HEK293 (cell line): ENCODE results near the gene MBNL3.
"Not testable (repeated sequence)": the region's sequence is repeated elsewhere in the genome, so short reads cannot be mapped to it uniquely, and the experiment has no call there.

Source experiments
- CTCF ChIA-PET: fragments of 350-600 bp; formaldehyde crosslinking; extraction: SDS; loops from one replicate; lab custom pipeline; 2021; ENCODE audit warnings: antibody characterized with exemption; lab: Yijun Ruan, JAX
- POLR2A ChIA-PET: fragments of 300-600 bp; formaldehyde crosslinking; extraction: SDS; loops from one replicate; lab custom pipeline; 2020; ENCODE audit warnings: antibody characterized with exemption, inconsistent platforms; lab: Yijun Ruan, JAX
- H3K27ac ChIP-seq: fragments of 200-500 bp; sonication (Bioruptor generic); 2 replicates; pipeline ENCODE4 v1.5.1; 2014; ENCODE audit warnings: low read depth, low read length, control low read depth, inconsistent platforms; ENCODE audit errors: extremely low read depth
- H3K36me3 ChIP-seq, 2 experiments: fragments of 200-500 bp in 1 of 2; sonication (Bioruptor generic) in 1 of 2; 1 replicate in 1 of 2; 2 replicates in 1 of 2; pipeline ENCODE4 v1.5.1; 2014 to 2017; ENCODE audit warnings: inconsistent platforms in 2 of 2, low read length in 2 of 2; ENCODE audit not compliant: control insufficient read depth in 2 of 2, insufficient read depth in 1 of 2
- H3K4me1 ChIP-seq: fragments of 200-500 bp; sonication (Bioruptor generic); 2 replicates; pipeline ENCODE4 v1.5.1; 2014; ENCODE audit warnings: mild to moderate bottlenecking, low read length, inconsistent platforms; ENCODE audit not compliant: control insufficient read depth, insufficient read depth
- H3K4me3 ChIP-seq: 2 replicates; pipeline ENCODE4 v1.5.1; 2011; ENCODE audit warnings: low read depth, mild to moderate bottlenecking, control low read depth, low read length, moderate library complexity
- H3K9me3 ChIP-seq: fragments of 200-500 bp; sonication (Bioruptor generic); 2 replicates; pipeline ENCODE4 v1.5.1; 2014; ENCODE audit warnings: low read depth, low read length, inconsistent platforms; ENCODE audit not compliant: control insufficient read depth, insufficient read depth
- GLIS2 ChIP-seq: fragments of 450-650 bp; formaldehyde crosslinking; IDR thresholded peaks from 2 replicates; pipeline ENCODE4 v1.5.1; 2016; ENCODE audit warnings: missing biosample characterization, missing genetic modification characterization
- YY2 ChIP-seq: fragments of 450-650 bp; formaldehyde crosslinking; IDR thresholded peaks from 2 replicates; pipeline ENCODE4 v1.5.1; 2016; ENCODE audit warnings: missing biosample characterization, missing genetic modification characterization
- ZBTB20 ChIP-seq: fragments of 450-650 bp; formaldehyde crosslinking; IDR thresholded peaks from 2 replicates; pipeline ENCODE4 v1.5.1; 2016; ENCODE audit warnings: missing biosample characterization, missing genetic modification characterization
- ZNF146 ChIP-seq: fragments of 450-650 bp; formaldehyde crosslinking; IDR thresholded peaks from 2 replicates; pipeline ENCODE4 v1.5.1; 2016; ENCODE audit warnings: missing biosample characterization, missing genetic modification characterization
- ZNF202 ChIP-seq: fragments of 450-650 bp; formaldehyde crosslinking; IDR thresholded peaks from 2 replicates; pipeline ENCODE4 v1.5.1; 2016; ENCODE audit warnings: missing biosample characterization, missing genetic modification characterization, borderline replicate concordance
- ZNF292 ChIP-seq: fragments of 450-650 bp; formaldehyde crosslinking; IDR thresholded peaks from 2 replicates; pipeline ENCODE4 v1.5.1; 2016; ENCODE audit warnings: low read depth, missing biosample characterization, missing genetic modification characterization, borderline replicate concordance
- ZNF341 ChIP-seq: fragments of 450-650 bp; formaldehyde crosslinking; IDR thresholded peaks from 2 replicates; pipeline ENCODE4; 2016; ENCODE audit warnings: low read depth, missing biosample characterization, missing genetic modification characterization
- ZNF391 ChIP-seq: fragments of 450-650 bp; formaldehyde crosslinking; IDR thresholded peaks from 2 replicates; pipeline ENCODE4 v1.5.1; 2016; ENCODE audit warnings: low read depth, missing biosample characterization, missing genetic modification characterization, borderline replicate concordance
- ZNF416 ChIP-seq: fragments of 450-650 bp; formaldehyde crosslinking; IDR thresholded peaks from 2 replicates; pipeline ENCODE4 v1.5.1; 2016; ENCODE audit warnings: missing biosample characterization, missing genetic modification characterization
- TF ChIP-seq, protein P1 (sequence below): fragments of 450-650 bp; formaldehyde crosslinking; conservative IDR thresholded peaks from 2 replicates; pipeline ENCODE4 v1.5.1; 2016; ENCODE audit warnings: low read depth, missing biosample characterization, missing genetic modification characterization
- TF ChIP-seq, protein P2 (sequence below): fragments of 450-650 bp; formaldehyde crosslinking; IDR thresholded peaks from 2 replicates; pipeline ENCODE4 v1.5.1; 2017; ENCODE audit warnings: missing biosample characterization, missing genetic modification characterization
- TF ChIP-seq, protein P3 (sequence below): fragments of 450-650 bp; formaldehyde crosslinking; IDR thresholded peaks from 2 replicates; pipeline ENCODE4 v1.5.1; 2016; ENCODE audit warnings: missing biosample characterization, missing genetic modification characterization

MBNL3 gene

DNA sequence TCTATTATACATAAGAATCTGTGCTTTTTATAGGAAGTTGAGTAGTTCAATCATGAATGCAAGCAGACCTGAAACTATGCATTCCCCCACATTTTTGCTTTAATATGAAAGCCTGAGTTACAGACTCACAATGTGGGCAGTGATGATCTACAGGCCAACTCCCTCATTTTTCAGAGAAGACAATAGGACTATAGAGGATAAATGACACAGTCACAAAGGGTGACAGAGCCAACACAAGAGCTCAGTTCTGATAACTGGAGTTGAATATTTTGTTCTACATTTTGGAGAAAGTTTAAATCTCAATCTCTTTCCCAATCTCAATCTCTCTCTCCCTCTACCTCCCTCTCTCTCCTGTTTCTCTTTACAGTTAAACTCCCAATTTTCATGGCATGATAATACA lies 27.0 kb downstream of the MBNL3 start:
- no peak for TF ChIP-seq ZNF341 (tag by site-specific recombination)
- TF ChIP-seq, all 188 proteins: peak for 0
- ChIA-PET POLR2A (no interaction called here), CTCF (interaction anchor here (0.9 to 1.3 kb wide), 5 partner anchors 9 to 620 kb away, joined by 3 to 5 read pairs (median 3); no protein-coding TSS in a partner anchor)
- H3K9me3 ChIP-seq: no peaks in the 10 kb centered on the region
- H3K4me1 ChIP-seq: 0 out of 2 replicates have a peak, but pooled peaks cover under 1% of the 10 kb centered on the region
- H3K36me3 ChIP-seq: no peaks in the 10 kb centered on the region
- H3K4me3 ChIP-seq: no peak overlapping the region
- H3K27ac ChIP-seq: no peak overlapping the region

DNA sequence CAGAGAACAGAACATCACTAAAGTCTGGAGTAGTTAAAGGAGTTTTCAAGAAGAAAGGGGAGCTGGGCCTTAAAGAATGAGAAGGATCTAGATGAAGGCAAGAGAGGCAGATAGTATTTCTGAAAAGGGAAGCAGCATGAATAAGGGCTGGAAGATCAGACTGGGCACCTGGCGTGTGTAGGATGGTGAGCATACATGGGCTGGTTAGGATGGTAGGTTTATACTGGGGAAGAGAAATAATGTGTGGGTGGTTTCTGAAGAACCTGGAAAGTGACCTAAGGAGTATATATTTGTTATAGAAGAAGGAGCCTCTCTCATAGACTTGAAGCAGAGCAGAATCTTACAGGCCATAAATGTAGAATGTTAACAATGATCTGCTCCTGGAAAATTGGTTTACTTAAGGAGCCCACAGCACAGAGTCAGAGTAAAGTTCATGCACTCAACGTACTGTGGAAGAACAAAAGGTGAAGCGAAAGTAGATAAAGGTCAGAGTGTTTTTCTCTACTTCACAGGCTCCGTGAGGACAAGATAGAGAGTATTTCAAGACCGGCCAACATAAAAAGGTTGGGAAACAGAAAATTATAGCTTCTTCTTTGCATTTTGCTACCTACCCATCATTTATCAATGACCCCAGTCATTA lies 35.8 kb downstream of the MBNL3 start:
- H3K4me3 ChIP-seq: no peak overlapping the region
- no peak for TF ChIP-seq ZNF202 (tag by site-specific recombination)
- no peak for TF ChIP-seq ZNF391
- TF ChIP-seq ZBTB20 (tag by site-specific recombination): no peak
- TF ChIP-seq, protein P1, sequence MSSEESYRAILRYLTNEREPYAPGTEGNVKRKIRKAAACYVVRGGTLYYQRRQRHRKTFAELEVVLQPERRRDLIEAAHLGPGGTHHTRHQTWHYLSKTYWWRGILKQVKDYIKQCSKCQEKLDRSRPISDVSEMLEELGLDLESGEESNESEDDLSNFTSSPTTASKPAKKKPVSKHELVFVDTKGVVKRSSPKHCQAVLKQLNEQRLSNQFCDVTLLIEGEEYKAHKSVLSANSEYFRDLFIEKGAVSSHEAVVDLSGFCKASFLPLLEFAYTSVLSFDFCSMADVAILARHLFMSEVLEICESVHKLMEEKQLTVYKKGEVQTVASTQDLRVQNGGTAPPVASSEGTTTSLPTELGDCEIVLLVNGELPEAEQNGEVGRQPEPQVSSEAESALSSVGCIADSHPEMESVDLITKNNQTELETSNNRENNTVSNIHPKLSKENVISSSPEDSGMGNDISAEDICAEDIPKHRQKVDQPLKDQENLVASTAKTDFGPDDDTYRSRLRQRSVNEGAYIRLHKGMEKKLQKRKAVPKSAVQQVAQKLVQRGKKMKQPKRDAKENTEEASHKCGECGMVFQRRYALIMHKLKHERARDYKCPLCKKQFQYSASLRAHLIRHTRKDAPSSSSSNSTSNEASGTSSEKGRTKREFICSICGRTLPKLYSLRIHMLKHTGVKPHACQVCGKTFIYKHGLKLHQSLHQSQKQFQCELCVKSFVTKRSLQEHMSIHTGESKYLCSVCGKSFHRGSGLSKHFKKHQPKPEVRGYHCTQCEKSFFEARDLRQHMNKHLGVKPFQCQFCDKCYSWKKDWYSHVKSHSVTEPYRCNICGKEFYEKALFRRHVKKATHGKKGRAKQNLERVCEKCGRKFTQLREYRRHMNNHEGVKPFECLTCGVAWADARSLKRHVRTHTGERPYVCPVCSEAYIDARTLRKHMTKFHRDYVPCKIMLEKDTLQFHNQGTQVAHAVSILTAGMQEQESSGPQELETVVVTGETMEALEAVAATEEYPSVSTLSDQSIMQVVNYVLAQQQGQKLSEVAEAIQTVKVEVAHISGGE: no peak
- no peak for TF ChIP-seq ZNF292
- TF ChIP-seq GLIS2 (tag by site-specific recombination): no peak
- no peak for TF ChIP-seq ZNF416 (tag by site-specific recombination)
- no peak for TF ChIP-seq YY2 (tag by site-specific recombination)
- TF ChIP-seq, protein P2, sequence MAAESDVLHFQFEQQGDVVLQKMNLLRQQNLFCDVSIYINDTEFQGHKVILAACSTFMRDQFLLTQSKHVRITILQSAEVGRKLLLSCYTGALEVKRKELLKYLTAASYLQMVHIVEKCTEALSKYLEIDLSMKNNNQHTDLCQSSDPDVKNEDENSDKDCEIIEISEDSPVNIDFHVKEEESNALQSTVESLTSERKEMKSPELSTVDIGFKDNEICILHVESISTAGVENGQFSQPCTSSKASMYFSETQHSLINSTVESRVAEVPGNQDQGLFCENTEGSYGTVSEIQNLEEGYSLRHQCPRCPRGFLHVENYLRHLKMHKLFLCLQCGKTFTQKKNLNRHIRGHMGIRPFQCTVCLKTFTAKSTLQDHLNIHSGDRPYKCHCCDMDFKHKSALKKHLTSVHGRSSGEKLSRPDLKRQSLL (tag by site-specific recombination): no peak
- ChIA-PET CTCF (interaction anchor here (1.4 kb wide), 1 partner anchor 160 kb away, joined by 4 read pairs; no protein-coding TSS in a partner anchor), POLR2A (no interaction called here)
- no peaks in the 10 kb centered on the region for H3K4me1 ChIP-seq
- H3K9me3 ChIP-seq: no peaks in the 10 kb centered on the region
- no peaks in the 10 kb centered on the region for H3K36me3 ChIP-seq
- H3K27ac ChIP-seq: no peak overlapping the region

DNA sequence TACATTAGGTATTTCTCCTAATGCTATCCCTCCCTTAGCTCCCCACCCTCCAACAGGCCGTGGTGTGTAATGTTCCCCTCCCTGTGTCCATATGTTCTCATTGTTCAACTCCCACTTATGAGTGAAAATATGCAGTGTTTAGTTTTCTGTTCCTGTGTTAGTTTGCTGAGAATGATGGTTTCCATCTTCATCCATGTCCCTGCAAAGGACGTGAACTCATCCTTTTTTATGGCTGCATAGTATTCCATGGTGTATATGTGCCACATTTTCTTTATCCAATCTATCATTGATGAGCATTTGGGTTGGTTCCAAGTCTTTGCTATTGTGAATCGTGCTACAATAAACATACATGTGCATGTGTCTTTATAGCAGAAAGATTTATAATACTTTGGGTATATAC lies 42.9 kb downstream of the MBNL3 start:
- TF ChIP-seq ZNF146 (tag by site-specific recombination): peak; percentile 93
- TF ChIP-seq, protein P3, sequence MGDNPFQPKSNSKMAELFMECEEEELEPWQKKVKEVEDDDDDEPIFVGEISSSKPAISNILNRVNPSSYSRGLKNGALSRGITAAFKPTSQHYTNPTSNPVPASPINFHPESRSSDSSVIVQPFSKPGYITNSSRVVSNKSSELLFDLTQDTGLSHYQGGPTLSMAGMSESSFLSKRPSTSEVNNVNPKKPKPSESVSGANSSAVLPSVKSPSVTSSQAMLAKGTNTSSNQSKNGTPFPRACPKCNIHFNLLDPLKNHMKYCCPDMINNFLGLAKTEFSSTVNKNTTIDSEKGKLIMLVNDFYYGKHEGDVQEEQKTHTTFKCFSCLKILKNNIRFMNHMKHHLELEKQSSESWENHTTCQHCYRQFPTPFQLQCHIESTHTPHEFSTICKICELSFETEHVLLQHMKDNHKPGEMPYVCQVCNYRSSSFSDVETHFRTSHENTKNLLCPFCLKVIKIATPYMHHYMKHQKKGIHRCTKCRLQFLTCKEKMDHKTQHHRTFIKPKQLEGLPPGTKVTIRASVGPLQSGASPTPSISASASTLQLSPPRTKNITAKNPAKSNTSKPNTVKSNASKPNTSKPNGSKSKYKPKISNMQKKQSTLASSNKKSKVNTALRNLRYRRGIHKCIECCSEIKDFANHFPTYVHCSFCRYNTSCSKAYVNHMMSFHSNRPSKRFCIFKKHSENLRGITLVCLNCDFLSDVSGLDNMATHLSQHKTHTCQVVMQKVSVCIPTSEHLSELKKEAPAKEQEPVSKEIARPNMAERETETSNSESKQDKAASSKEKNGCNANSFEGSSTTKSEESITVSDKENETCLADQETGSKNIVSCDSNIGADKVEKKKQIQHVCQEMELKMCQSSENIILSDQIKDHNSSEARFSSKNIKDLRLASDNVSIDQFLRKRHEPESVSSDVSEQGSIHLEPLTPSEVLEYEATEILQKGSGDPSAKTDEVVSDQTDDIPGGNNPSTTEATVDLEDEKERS (tag by site-specific recombination): 0 out of 2 replicates have a peak, but pooled peaks have one; percentile 48
- POLR2A ChIA-PET, H3K9me3 ChIP-seq, H3K4me1 ChIP-seq, H3K4me3 ChIP-seq, H3K27ac ChIP-seq, H3K36me3 ChIP-seq: not testable (repeated sequence)
- CTCF ChIA-PET: interaction anchor here (0.6 kb wide), 1 partner anchor 354 kb away, joined by 5 read pairs; no protein-coding TSS in a partner anchor
